Neural progenitor cell (in vitro differentiated cells): ENCODE data around the gene UAP1. TPM values are rescaled to one million over a fixed set of nuclear protein-coding genes. Genes with fewer than 3 reads are reported as not detected.

Experiments
- DNase-seq: peaks from one replicate; pipeline ENCODE4 v3.0.0-alpha.2; 2016; ENCODE audit warnings: low spot score
- H2AFZ ChIP-seq: fragments of 200-600 bp; sonication (generic); replicated peaks from 2 replicates; pipeline ENCODE4 v1.6.1; 2016; ENCODE audit warnings: antibody characterized with exemption
- H3F3A ChIP-seq: fragments of 200-600 bp; sonication (generic); 2 replicates; pipeline ENCODE4 v1.6.1; 2016; ENCODE audit warnings: antibody characterized with exemption, low read depth
- H3K27ac ChIP-seq: fragments of 200-600 bp; sonication (generic); 2 replicates; pipeline ENCODE4 v1.5.1; 2016; ENCODE audit warnings: mild to moderate bottlenecking
- H3K27me3 ChIP-seq: fragments of 200-600 bp; sonication (generic); 2 replicates; pipeline ENCODE4 v1.6.1; 2016; ENCODE audit warnings: mild to moderate bottlenecking, moderate library complexity
- H3K36me3 ChIP-seq: fragments of 200-600 bp; sonication (generic); 2 replicates; pipeline ENCODE4 v1.5.1; 2016
- H3K4me1 ChIP-seq: fragments of 200-600 bp; sonication (generic); 2 replicates; pipeline ENCODE4 v1.6.1; 2016; ENCODE audit warnings: mixed run types
- H3K4me2 ChIP-seq: fragments of 200-600 bp; sonication (generic); 2 replicates; pipeline ENCODE4 v1.6.1; 2016
- H3K4me3 ChIP-seq: fragments of 200-600 bp; sonication (generic); 2 replicates; pipeline ENCODE4 v1.5.1; 2016
- H3K79me2 ChIP-seq: fragments of 200-600 bp; sonication (generic); 2 replicates; pipeline ENCODE4 v1.6.1; 2016; ENCODE audit warnings: low read depth
- H3K9ac ChIP-seq: fragments of 200-600 bp; sonication (generic); 2 replicates; pipeline ENCODE4 v1.6.1; 2016
- H3K9me3 ChIP-seq: fragments of 200-600 bp; sonication (generic); 2 replicates; pipeline ENCODE4 v1.5.1; 2016; ENCODE audit warnings: low read depth
- H4K20me1 ChIP-seq: fragments of 200-600 bp; sonication (generic); 2 replicates; pipeline ENCODE4 v1.6.1; 2016; ENCODE audit warnings: low read depth
- H3K27ac Mint-ChIP-seq: 3 replicates; pipeline ENCODE4 v1.8.0; 2021; ENCODE audit warnings: mixed read lengths
- H3K27me3 Mint-ChIP-seq: 2 replicates; pipeline ENCODE4 v1.8.0; 2022; ENCODE audit warnings: low read depth, mild to moderate bottlenecking, inconsistent platforms, moderate library complexity, mixed read lengths; ENCODE audit not compliant: insufficient read depth
- H3K36me3 Mint-ChIP-seq: 3 replicates; pipeline ENCODE4 v1.8.0; 2021; ENCODE audit warnings: mixed read lengths
- H3K4me1 Mint-ChIP-seq: 3 replicates; pipeline ENCODE4 v1.8.0; 2021; ENCODE audit warnings: mixed read lengths
- H3K4me3 Mint-ChIP-seq: 3 replicates; pipeline ENCODE4 v1.8.0; 2021; ENCODE audit warnings: mild to moderate bottlenecking, moderate library complexity, mixed read lengths
- H3K9me3 Mint-ChIP-seq: 3 replicates; pipeline ENCODE4 v1.8.0; 2020; ENCODE audit warnings: mixed read lengths
- EZH2 ChIP-seq: fragments of 200-600 bp; sonication (generic); IDR thresholded peaks from 2 replicates; pipeline ENCODE4 v1.6.1; 2017; ENCODE audit warnings: antibody characterized with exemption, mild to moderate bottlenecking, moderate library complexity
- EZH2phosphoT487 ChIP-seq: fragments of 200-600 bp; sonication (generic); IDR thresholded peaks from 2 replicates; pipeline ENCODE4 v1.6.1; 2017; ENCODE audit warnings: antibody characterized with exemption
- total RNA-seq: library from RNA; depleted of rRNA; stranded (reverse); fragments of >200 nt; gene quantifications from 2 replicates; pipeline ENCODE4 v1.2.3, GENCODE V29; 2015; ENCODE audit warnings: low replicate concordance
- TF ChIP-seq, protein P1 (sequence below): fragments of 200-600 bp; sonication (generic); IDR thresholded peaks from 2 replicates; pipeline ENCODE4 v1.5.1; 2017; ENCODE audit warnings: antibody characterized with exemption, mild to moderate bottlenecking

The UAP1 gene
- total RNA-seq, 1 donor from 2014 or later = 57.1 TPM

- Histone ChIP-seq H3K36me3 (no peaks in the 10 kb centered on the region), H3K9me3 (no peaks in the 10 kb centered on the region), H3K4me2 (no peak overlapping the region), H3K9ac (no peak overlapping the region), H2AFZ (no peak overlapping the region), H3F3A (no peaks in the 10 kb centered on the region), H3K79me2 (no peaks in the 10 kb centered on the region), H3K4me3 (no peak overlapping the region), H3K4me1 (no peaks in the 10 kb centered on the region), H4K20me1 (no peaks in the 10 kb centered on the region), H3K27ac (no peak overlapping the region), H3K27me3 (no peaks in the 10 kb centered on the region)
- DNase-seq = no peak
- TF ChIP-seq EZH2phosphoT487 (no peak), EZH2 (no peak)
- TF ChIP-seq, protein P1, sequence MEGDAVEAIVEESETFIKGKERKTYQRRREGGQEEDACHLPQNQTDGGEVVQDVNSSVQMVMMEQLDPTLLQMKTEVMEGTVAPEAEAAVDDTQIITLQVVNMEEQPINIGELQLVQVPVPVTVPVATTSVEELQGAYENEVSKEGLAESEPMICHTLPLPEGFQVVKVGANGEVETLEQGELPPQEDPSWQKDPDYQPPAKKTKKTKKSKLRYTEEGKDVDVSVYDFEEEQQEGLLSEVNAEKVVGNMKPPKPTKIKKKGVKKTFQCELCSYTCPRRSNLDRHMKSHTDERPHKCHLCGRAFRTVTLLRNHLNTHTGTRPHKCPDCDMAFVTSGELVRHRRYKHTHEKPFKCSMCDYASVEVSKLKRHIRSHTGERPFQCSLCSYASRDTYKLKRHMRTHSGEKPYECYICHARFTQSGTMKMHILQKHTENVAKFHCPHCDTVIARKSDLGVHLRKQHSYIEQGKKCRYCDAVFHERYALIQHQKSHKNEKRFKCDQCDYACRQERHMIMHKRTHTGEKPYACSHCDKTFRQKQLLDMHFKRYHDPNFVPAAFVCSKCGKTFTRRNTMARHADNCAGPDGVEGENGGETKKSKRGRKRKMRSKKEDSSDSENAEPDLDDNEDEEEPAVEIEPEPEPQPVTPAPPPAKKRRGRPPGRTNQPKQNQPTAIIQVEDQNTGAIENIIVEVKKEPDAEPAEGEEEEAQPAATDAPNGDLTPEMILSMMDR = no peak
- Mint-ChIP-seq H3K36me3 (no peaks in the 10 kb centered on the region), H3K27ac (no peak overlapping the region), H3K9me3 (no peaks in the 10 kb centered on the region), H3K4me1 (peaks cover 4% of the 10 kb centered on the region), H3K4me3 (no peak overlapping the region), H3K27me3 (no peaks in the 10 kb centered on the region)
Observed at GRCh38 chr1:162626094-162626493, 64.6 kb downstream of the UAP1 start.

- no peaks in the 10 kb centered on the region for H3K9me3 ChIP-seq
- Mint-ChIP-seq H3K27ac (peak overlapping the region; percentile 15), H3K36me3 (no peaks in the 10 kb centered on the region), H3K4me1 (peaks cover 10% of the 10 kb centered on the region), H3K9me3 (no peaks in the 10 kb centered on the region), H3K27me3 (no peaks in the 10 kb centered on the region), H3K4me3 (no peak overlapping the region)
- H3K4me3 ChIP-seq = no peak overlapping the region
- H4K20me1 ChIP-seq = no peaks in the 10 kb centered on the region
- no peak overlapping the region for H3K4me2 ChIP-seq
- DNase-seq = no peak
- no peaks in the 10 kb centered on the region for H3K27me3 ChIP-seq
- no peak overlapping the region for H3K27ac ChIP-seq
- H3K9ac ChIP-seq = no peak overlapping the region
- no peaks in the 10 kb centered on the region for H3K79me2 ChIP-seq
- H3K36me3 ChIP-seq = no peaks in the 10 kb centered on the region
- H3F3A ChIP-seq = no peaks in the 10 kb centered on the region
- TF ChIP-seq EZH2phosphoT487 = no peak
- no peak for TF ChIP-seq EZH2
- TF ChIP-seq, protein P1 = no peak
- H3K4me1 ChIP-seq = no peaks in the 10 kb centered on the region
- no peak overlapping the region for H2AFZ ChIP-seq
Observed at GRCh38 chr1:162626761-162627160, 65.2 kb downstream of the UAP1 start.

GRCh38 chr1:162627662-162628296 is 66.3 kb downstream of the UAP1 start:
- no peak overlapping the region for H3K4me3 ChIP-seq
- H2AFZ ChIP-seq = no peak overlapping the region
- H3K36me3 Mint-ChIP-seq = no peaks in the 10 kb centered on the region
- H3F3A ChIP-seq = no peaks in the 10 kb centered on the region
- TF ChIP-seq, protein P1 = peak; percentile 59
- TF ChIP-seq EZH2phosphoT487 = no peak
- H3K36me3 ChIP-seq = no peaks in the 10 kb centered on the region
- H3K27ac Mint-ChIP-seq = no peak overlapping the region
- H3K9me3 Mint-ChIP-seq = no peaks in the 10 kb centered on the region
- H3K9me3 ChIP-seq = no peaks in the 10 kb centered on the region
- H3K9ac ChIP-seq = no peak overlapping the region
- H3K27me3 ChIP-seq = no peaks in the 10 kb centered on the region
- no peak overlapping the region for H3K4me3 Mint-ChIP-seq
- no peaks in the 10 kb centered on the region for H4K20me1 ChIP-seq
- H3K4me1 Mint-ChIP-seq = peaks cover 19% of the 10 kb centered on the region
- no peak overlapping the region for H3K27ac ChIP-seq
- DNase-seq = peak; percentile 37
- H3K4me2 ChIP-seq = no peak overlapping the region
- no peaks in the 10 kb centered on the region for H3K27me3 Mint-ChIP-seq
- H3K4me1 ChIP-seq = no peaks in the 10 kb centered on the region
- H3K79me2 ChIP-seq = no peaks in the 10 kb centered on the region
